Stimulated activated CD4-positive, alpha-beta T cell treated with anti-CD3 and anti-CD28 coated beads, Interleukin-2, amount 100 ng/mL, for 4 hours (primary cell): ENCODE data around the gene KCNG4.
"Not testable (repeated sequence)": the region's sequence is repeated elsewhere in the genome, so short reads cannot be mapped to it uniquely, and the experiment has no call there.

Experiments
- DNase-seq: peaks from one replicate; pipeline ENCODE4 v3.0.0-alpha.2; 2020; ENCODE audit warnings: low read depth

KCNG4 gene

GRCh38 chr16:84234321-84235241, 5.2 kb downstream of the KCNG4 start:
- no peak for DNase-seq

GRCh38 chr16:84233748-84234147, 6.1 kb downstream of the KCNG4 start:
- DNase-seq, result no peak

GRCh38 chr16:84232969-84233368, 6.8 kb downstream of the KCNG4 start:
- no peak for DNase-seq

GRCh38 chr16:84232060-84232459, 7.8 kb downstream of the KCNG4 start:
- DNase-seq, result no peak

- DNase-seq, result no peak
Observed at GRCh38 chr16:84229471-84229870, 10.3 kb downstream of the KCNG4 start.

- no peak for DNase-seq
Observed at GRCh38 chr16:84228256-84228838, 11.5 kb downstream of the KCNG4 start.

GRCh38 chr16:84227548-84227947, 12.3 kb downstream of the KCNG4 start:
- DNase-seq, result no peak

- DNase-seq, result no peak
Observed at GRCh38 chr16:84226026-84226425, 13.8 kb downstream of the KCNG4 start.

- no peak for DNase-seq
Observed at GRCh38 chr16:84225571-84225970, 14.2 kb downstream of the KCNG4 start.

- DNase-seq, result no peak
Observed at GRCh38 chr16:84225126-84225525, 14.7 kb downstream of the KCNG4 start.

GRCh38 chr16:84224554-84224953, 15.3 kb downstream of the KCNG4 start:
- DNase-seq, result no peak

- DNase-seq, result no peak
Observed at GRCh38 chr16:84223456-84223855, 16.4 kb downstream of the KCNG4 start.

GRCh38 chr16:84220851-84221250, 19.0 kb downstream of the KCNG4 start:
- no peak for DNase-seq

- DNase-seq, result no peak
Observed at GRCh38 chr16:84218956-84219355, 20.9 kb downstream of the KCNG4 start.

- no peak for DNase-seq
Observed at GRCh38 chr16:84218176-84218823, 21.5 kb downstream of the KCNG4 start.

- DNase-seq, result not testable (repeated sequence)
Observed at GRCh38 chr16:84216144-84216543, 23.7 kb downstream of the KCNG4 start.

- DNase-seq, result no peak
Observed at GRCh38 chr16:84215531-84215930, 24.3 kb downstream of the KCNG4 start.

- DNase-seq, result no peak
Observed at GRCh38 chr16:84214451-84215066, 25.3 kb downstream of the KCNG4 start.

GRCh38 chr16:84212631-84213030, 27.2 kb downstream of the KCNG4 start:
- no peak for DNase-seq

- DNase-seq, result no peak
Observed at GRCh38 chr16:84212154-84212553, 27.7 kb downstream of the KCNG4 start.

GRCh38 chr16:84209989-84210388, 29.8 kb downstream of the KCNG4 start:
- no peak for DNase-seq

GRCh38 chr16:84207879-84208278, 31.9 kb downstream of the KCNG4 start:
- DNase-seq, result no peak

GRCh38 chr16:84207251-84207650, 32.6 kb downstream of the KCNG4 start:
- DNase-seq, result no peak
